ENCODE measurements around the gene TMEM108.

The TMEM108 gene

GRCh38 chr3:133371181-133371580, 333.0 kb downstream of the TMEM108 start:
- Histone ChIP-seq H3K4me3 (ENCODE audit: low read depth, low read length) (no peak overlapping the region), H3K4me1 (ENCODE audit: control insufficient read depth, insufficient read depth, low read length) (no peaks in the 10 kb centered on the region), H3K36me3 (ENCODE audit: control insufficient read depth in 2 of 2, insufficient read depth in 1 of 2, low read length in 2 of 2) (no peaks in the 10 kb centered on the region), H3K9me3 (ENCODE audit: control insufficient read depth, insufficient read depth, low read depth, low read length) (no peaks in the 10 kb centered on the region), H3K27ac (ENCODE audit: extremely low read depth, low read depth, low read length) (no peak overlapping the region)
- POLR2A ChIA-PET: no interaction called here
- CTCF ChIA-PET: interaction anchor here (2.0 kb wide), 1 partner anchor 330 kb away, joined by 6 read pairs; no protein-coding TSS in a partner anchor
- no peak for TF ChIP-seq ZNF302 (tag by site-specific recombination; IDR thresholded peaks at IDR 0.05; ENCODE audit: low read depth)
- no peak for TF ChIP-seq REPIN1 (tag by site-specific recombination; IDR thresholded peaks at IDR 0.05; ENCODE audit: low read depth)
- TF ChIP-seq ZFHX2 (tag by site-specific recombination; conservative IDR thresholded peaks at IDR 0.05): no peak
- TF ChIP-seq, protein P1, sequence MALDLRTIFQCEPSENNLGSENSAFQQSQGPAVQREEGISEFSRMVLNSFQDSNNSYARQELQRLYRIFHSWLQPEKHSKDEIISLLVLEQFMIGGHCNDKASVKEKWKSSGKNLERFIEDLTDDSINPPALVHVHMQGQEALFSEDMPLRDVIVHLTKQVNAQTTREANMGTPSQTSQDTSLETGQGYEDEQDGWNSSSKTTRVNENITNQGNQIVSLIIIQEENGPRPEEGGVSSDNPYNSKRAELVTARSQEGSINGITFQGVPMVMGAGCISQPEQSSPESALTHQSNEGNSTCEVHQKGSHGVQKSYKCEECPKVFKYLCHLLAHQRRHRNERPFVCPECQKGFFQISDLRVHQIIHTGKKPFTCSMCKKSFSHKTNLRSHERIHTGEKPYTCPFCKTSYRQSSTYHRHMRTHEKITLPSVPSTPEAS (tag by site-specific recombination; IDR thresholded peaks at IDR 0.05): no peak
- no peak for TF ChIP-seq ZNF324 (tag by site-specific recombination; IDR thresholded peaks at IDR 0.05)
- TF ChIP-seq, protein P2, sequence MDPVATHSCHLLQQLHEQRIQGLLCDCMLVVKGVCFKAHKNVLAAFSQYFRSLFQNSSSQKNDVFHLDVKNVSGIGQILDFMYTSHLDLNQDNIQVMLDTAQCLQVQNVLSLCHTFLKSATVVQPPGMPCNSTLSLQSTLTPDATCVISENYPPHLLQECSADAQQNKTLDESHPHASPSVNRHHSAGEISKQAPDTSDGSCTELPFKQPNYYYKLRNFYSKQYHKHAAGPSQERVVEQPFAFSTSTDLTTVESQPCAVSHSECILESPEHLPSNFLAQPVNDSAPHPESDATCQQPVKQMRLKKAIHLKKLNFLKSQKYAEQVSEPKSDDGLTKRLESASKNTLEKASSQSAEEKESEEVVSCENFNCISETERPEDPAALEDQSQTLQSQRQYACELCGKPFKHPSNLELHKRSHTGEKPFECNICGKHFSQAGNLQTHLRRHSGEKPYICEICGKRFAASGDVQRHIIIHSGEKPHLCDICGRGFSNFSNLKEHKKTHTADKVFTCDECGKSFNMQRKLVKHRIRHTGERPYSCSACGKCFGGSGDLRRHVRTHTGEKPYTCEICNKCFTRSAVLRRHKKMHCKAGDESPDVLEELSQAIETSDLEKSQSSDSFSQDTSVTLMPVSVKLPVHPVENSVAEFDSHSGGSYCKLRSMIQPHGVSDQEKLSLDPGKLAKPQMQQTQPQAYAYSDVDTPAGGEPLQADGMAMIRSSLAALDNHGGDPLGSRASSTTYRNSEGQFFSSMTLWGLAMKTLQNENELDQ (tag by site-specific recombination; IDR thresholded peaks at IDR 0.05; ENCODE audit: low read depth): no peak

DNA sequence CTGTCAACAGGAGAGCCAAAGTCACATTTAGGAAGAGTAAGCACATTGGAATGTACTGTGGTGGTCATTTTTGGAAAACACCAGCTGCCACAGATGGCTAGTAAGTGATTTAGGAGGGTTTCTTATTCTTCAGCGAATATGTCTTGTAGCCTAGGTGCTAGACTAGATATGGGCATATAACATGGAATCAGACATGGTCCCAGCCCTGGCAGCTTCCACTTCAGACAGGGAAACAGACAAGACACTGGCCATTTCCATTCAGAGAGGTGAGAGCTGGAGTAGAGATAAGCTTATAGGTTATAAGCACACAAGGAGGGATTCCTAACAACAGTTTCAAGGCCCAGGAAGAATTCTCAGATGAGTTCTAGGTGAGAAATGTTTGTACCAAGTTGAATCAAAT, 333.5 kb downstream of the TMEM108 start:
- H3K4me3 ChIP-seq (ENCODE audit: low read depth, low read length): no peak overlapping the region
- CTCF ChIA-PET: interaction anchor here (2.0 kb wide), 1 partner anchor 330 kb away, joined by 6 read pairs; no protein-coding TSS in a partner anchor
- no peaks in the 10 kb centered on the region for H3K36me3 ChIP-seq (ENCODE audit: control insufficient read depth in 2 of 2, insufficient read depth in 1 of 2, low read length in 2 of 2)
- POLR2A ChIA-PET: no interaction called here
- H3K4me1 ChIP-seq (ENCODE audit: control insufficient read depth, insufficient read depth, low read length): no peaks in the 10 kb centered on the region
- H3K9me3 ChIP-seq (ENCODE audit: control insufficient read depth, insufficient read depth, low read depth, low read length): no peaks in the 10 kb centered on the region
- no peak overlapping the region for H3K27ac ChIP-seq (ENCODE audit: extremely low read depth, low read depth, low read length)
- TF ChIP-seq TRIM28 (IDR thresholded peaks at IDR 0.05; ENCODE audit: borderline replicate concordance, low read length) (no peak), CTCF (tag by site-specific recombination; IDR thresholded peaks at IDR 0.05) (no peak), ZNF768 (tag by site-specific recombination; IDR thresholded peaks at IDR 0.05) (no peak), ZBTB21 (tag by site-specific recombination; IDR thresholded peaks at IDR 0.05) (no peak), HOXA7 (CRISPR knock-in tag; IDR thresholded peaks at IDR 0.05; ENCODE audit: borderline replicate concordance) (no peak), ZNF677 (tag by site-specific recombination; IDR thresholded peaks at IDR 0.05) (no peak), ZNF394 (tag by site-specific recombination; IDR thresholded peaks at IDR 0.05; ENCODE audit: borderline replicate concordance) (no peak)
- TF ChIP-seq, protein P3, sequence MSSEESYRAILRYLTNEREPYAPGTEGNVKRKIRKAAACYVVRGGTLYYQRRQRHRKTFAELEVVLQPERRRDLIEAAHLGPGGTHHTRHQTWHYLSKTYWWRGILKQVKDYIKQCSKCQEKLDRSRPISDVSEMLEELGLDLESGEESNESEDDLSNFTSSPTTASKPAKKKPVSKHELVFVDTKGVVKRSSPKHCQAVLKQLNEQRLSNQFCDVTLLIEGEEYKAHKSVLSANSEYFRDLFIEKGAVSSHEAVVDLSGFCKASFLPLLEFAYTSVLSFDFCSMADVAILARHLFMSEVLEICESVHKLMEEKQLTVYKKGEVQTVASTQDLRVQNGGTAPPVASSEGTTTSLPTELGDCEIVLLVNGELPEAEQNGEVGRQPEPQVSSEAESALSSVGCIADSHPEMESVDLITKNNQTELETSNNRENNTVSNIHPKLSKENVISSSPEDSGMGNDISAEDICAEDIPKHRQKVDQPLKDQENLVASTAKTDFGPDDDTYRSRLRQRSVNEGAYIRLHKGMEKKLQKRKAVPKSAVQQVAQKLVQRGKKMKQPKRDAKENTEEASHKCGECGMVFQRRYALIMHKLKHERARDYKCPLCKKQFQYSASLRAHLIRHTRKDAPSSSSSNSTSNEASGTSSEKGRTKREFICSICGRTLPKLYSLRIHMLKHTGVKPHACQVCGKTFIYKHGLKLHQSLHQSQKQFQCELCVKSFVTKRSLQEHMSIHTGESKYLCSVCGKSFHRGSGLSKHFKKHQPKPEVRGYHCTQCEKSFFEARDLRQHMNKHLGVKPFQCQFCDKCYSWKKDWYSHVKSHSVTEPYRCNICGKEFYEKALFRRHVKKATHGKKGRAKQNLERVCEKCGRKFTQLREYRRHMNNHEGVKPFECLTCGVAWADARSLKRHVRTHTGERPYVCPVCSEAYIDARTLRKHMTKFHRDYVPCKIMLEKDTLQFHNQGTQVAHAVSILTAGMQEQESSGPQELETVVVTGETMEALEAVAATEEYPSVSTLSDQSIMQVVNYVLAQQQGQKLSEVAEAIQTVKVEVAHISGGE (tag by site-specific recombination; conservative IDR thresholded peaks at IDR 0.05; ENCODE audit: low read depth): no peak

Measured in HEK293 (cell line).